DMS114 treated with DMSO at 0.1 percent for 48 hours (cell line): ENCODE data around the gene CDX2.

ENCODE experiments used
- DNase-seq: peaks from one replicate; lab custom pipeline; 2025; ENCODE audit not compliant: unreplicated experiment; lab: John Stamatoyannopoulos, UW

Gene CDX2

GRCh38 chr13:27918918-27919658 is 50.0 kb downstream of the CDX2 start:
- no peak for DNase-seq

GRCh38 chr13:27918041-27918917 is 50.8 kb downstream of the CDX2 start:
- no peak for DNase-seq

GRCh38 chr13:27917121-27917947 is 51.8 kb downstream of the CDX2 start:
- DNase-seq = no peak

GRCh38 chr13:27915301-27916207 is 53.6 kb downstream of the CDX2 start:
- no peak for DNase-seq

- no peak for DNase-seq
These were observed 56.0 kb downstream of the CDX2 start for GRCh38 chr13:27913160-27913559.

GRCh38 chr13:27911521-27911920 is 57.6 kb downstream of the CDX2 start:
- DNase-seq = no peak
